Sigmoid colon (tissue), 4 donors: ENCODE data around the gene ITGA11.

Experiments
- EP300 ChIP-seq, 4 donors: sonication (generic); formaldehyde crosslinking; IDR thresholded peaks; one replicate each; pipeline ENCODE4 v1.6.1; 2017; ENCODE audit warnings: antibody characterized with exemption in 4 of 4
- POLR2A ChIP-seq, 2 donors: fragments of 450-650 bp; IDR thresholded peaks; one replicate each; pipeline ENCODE4 v1.6.1; 2016; ENCODE audit warnings: antibody characterized with exemption in 2 of 2, mild to moderate bottlenecking in 2 of 2, moderate library complexity in 2 of 2
- POLR2AphosphoS5 ChIP-seq, 4 donors: sonication (generic); formaldehyde crosslinking; IDR thresholded peaks; one replicate each; pipeline ENCODE4 v1.6.1; 2017; ENCODE audit warnings: antibody characterized with exemption in 4 of 4
- TF ChIP-seq, protein P1 (sequence below), 4 experiments: fragments of 450-650 bp in 3 of 4; fragments of 200-600 bp in 1 of 4; IDR thresholded peaks; one replicate each; pipeline ENCODE4 v1.5.1; 2016 to 2019; ENCODE audit warnings: antibody characterized with exemption in 4 of 4, mild to moderate bottlenecking in 3 of 4, moderate library complexity in 2 of 4

DNA sequence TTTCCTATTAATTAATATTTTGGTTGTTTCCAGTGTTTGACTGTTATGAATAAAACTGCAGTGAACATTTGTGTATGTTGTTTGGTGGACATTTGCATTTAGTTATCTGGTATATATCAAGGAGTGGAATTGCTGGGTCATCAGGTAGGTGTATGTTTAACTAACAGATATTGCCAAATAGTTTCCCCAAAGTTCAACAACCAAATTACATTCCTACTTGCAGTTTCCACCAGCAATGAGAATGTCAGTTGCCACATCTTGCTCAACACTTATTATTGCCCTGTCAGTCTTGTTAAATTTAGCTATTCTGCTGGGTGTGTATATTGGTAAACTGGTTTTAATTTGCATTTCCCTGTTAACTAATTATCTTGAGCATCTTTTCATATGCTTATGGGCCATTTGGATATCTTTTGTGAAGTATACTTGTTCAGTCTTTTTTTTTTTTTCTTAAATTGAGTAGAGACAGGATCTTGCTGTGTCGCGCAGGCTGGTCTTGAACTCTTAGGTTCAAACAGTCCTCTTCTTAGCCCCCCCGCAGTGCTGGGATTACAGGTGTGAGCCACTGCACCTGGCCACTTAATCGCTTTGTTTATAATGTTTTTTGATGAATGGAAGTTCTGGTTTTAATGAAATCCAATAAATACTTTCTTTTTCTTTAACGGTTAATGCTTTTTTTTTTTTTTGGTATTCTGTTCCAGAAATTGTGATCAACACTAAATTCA lies 146.5 kb downstream of the ITGA11 start:
- TF ChIP-seq, protein P1, sequence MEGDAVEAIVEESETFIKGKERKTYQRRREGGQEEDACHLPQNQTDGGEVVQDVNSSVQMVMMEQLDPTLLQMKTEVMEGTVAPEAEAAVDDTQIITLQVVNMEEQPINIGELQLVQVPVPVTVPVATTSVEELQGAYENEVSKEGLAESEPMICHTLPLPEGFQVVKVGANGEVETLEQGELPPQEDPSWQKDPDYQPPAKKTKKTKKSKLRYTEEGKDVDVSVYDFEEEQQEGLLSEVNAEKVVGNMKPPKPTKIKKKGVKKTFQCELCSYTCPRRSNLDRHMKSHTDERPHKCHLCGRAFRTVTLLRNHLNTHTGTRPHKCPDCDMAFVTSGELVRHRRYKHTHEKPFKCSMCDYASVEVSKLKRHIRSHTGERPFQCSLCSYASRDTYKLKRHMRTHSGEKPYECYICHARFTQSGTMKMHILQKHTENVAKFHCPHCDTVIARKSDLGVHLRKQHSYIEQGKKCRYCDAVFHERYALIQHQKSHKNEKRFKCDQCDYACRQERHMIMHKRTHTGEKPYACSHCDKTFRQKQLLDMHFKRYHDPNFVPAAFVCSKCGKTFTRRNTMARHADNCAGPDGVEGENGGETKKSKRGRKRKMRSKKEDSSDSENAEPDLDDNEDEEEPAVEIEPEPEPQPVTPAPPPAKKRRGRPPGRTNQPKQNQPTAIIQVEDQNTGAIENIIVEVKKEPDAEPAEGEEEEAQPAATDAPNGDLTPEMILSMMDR (IDR thresholded peaks at IDR 0.05), result no peak
- no peak for TF ChIP-seq POLR2A (IDR thresholded peaks at IDR 0.05)
- no peak for TF ChIP-seq POLR2AphosphoS5 (IDR thresholded peaks at IDR 0.05)
- no peak for TF ChIP-seq EP300 (IDR thresholded peaks at IDR 0.05)
